WERI-Rb-1 (cell line): ENCODE measurements around the gene ITM2C.

Experiments
- DNase-seq: peaks from one replicate; pipeline ENCODE4 v3.0.0-alpha.2; 2020
- H3K27ac ChIP-seq: fragments of 250-450 bp; sonication (Bioruptor Pico); 2 replicates; pipeline ENCODE4 v1.5.1; 2020; ENCODE audit warnings: mild to moderate bottlenecking, moderate library complexity
- H3K27me3 ChIP-seq: fragments of 250-450 bp; sonication (Bioruptor Pico); 2 replicates; pipeline ENCODE4 v1.5.1; 2021; ENCODE audit warnings: mild to moderate bottlenecking, low read depth, moderate library complexity; ENCODE audit not compliant: insufficient read depth, severe bottlenecking
- H3K36me3 ChIP-seq: fragments of 250-450 bp; sonication (Bioruptor Pico); 2 replicates; pipeline ENCODE4 v1.5.1; 2020; ENCODE audit warnings: mild to moderate bottlenecking, moderate library complexity
- H3K4me3 ChIP-seq: 2 replicates; pipeline ENCODE4 v1.5.1; 2011; ENCODE audit warnings: low read depth, mild to moderate bottlenecking, control low read depth, low read length
- H3K9me3 ChIP-seq: fragments of 250-450 bp; sonication (Bioruptor Pico); 2 replicates; pipeline ENCODE4 v1.5.1; 2021; ENCODE audit warnings: mild to moderate bottlenecking, moderate library complexity; ENCODE audit not compliant: severe bottlenecking
- TF ChIP-seq, protein P1 (sequence below): IDR thresholded peaks from 2 replicates; pipeline ENCODE4 v1.5.1; 2011; ENCODE audit warnings: low read depth, mild to moderate bottlenecking, control low read depth, inconsistent platforms, low read length

The ITM2C gene

DNA sequence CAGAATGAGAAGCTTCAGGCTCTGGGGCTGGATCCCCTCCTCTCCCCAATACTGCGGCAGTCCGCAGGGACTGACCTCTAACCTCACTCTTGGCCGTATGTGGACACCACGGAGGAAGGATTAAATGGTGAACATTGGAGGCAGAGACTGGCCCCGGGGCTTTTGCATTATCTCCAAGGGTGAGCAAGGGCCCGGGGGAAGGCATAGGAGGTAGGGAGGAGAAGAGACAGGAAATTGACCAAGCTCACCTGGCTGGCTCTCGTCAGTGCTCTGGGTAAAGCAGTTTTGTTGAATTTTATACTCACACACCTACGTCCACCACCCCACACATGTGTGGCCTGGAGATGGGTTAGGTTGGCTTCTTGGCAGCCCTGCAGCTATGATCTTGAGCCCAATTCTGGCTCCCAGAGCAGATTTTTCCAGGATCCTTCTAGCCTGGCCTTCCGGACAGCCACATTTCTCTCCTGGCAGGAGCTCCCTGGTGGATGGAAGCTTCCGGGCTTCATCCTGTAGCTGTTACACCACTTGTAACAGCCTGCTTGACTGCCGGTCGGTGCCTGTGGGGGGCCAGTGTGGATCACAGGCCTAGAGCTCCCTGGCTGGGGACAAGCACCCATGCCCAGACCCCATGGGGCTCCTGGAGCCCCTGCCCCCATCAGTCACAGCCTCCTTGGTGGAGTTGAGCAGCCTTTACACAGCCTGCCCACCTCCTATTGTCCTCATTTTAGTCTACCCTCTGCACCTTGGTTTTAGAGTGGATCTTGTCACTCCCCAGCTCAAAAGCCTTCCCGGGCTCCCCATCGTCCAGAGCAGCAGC is 7.6 kb downstream of the ITM2C start:
- Histone ChIP-seq H3K27me3 (no peaks in the 10 kb centered on the region), H3K27ac (peak overlapping the region; percentile 92), H3K36me3 (peaks cover 61% of the 10 kb centered on the region), H3K9me3 (no peaks in the 10 kb centered on the region), H3K4me3 (no peak overlapping the region)
- DNase-seq: no peak
- TF ChIP-seq, protein P1, sequence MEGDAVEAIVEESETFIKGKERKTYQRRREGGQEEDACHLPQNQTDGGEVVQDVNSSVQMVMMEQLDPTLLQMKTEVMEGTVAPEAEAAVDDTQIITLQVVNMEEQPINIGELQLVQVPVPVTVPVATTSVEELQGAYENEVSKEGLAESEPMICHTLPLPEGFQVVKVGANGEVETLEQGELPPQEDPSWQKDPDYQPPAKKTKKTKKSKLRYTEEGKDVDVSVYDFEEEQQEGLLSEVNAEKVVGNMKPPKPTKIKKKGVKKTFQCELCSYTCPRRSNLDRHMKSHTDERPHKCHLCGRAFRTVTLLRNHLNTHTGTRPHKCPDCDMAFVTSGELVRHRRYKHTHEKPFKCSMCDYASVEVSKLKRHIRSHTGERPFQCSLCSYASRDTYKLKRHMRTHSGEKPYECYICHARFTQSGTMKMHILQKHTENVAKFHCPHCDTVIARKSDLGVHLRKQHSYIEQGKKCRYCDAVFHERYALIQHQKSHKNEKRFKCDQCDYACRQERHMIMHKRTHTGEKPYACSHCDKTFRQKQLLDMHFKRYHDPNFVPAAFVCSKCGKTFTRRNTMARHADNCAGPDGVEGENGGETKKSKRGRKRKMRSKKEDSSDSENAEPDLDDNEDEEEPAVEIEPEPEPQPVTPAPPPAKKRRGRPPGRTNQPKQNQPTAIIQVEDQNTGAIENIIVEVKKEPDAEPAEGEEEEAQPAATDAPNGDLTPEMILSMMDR: no peak

DNA sequence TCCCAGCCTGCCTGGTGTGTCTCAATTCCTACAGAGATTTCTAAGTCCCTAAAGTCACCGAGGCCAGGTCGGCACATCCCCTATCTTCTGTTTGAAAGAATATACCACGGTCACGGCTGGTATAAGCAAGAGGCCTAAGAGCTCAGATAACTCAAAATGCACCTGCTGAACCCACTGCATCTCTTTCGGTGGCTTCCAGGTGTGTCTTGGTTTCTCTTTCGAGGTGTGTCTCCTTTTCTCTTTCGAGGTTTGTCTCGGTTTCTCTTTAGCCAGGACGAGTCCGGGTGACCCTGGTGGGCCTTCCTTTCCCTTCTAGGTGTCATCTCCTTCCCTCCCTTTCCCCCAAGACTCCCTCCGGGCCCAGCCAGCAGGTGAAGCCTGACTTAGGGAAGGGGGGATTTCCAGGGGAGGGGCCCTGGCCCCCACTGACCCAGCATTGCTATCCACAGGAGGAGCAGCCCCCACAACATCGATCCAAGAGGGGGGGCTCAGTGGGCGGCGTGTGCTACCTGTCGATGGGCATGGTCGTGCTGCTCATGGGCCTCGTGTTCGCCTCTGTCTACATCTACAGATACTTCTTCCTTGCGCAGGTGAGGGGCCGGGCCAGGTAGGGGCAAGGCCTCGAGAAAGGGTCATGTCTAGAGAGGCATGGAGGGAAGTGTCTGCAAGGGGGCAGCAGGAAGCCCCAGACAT is 8.4 kb downstream of the ITM2C start:
- no peak for DNase-seq
- Histone ChIP-seq H3K27ac (no peak overlapping the region), H3K36me3 (peaks cover 68% of the 10 kb centered on the region)

DNA sequence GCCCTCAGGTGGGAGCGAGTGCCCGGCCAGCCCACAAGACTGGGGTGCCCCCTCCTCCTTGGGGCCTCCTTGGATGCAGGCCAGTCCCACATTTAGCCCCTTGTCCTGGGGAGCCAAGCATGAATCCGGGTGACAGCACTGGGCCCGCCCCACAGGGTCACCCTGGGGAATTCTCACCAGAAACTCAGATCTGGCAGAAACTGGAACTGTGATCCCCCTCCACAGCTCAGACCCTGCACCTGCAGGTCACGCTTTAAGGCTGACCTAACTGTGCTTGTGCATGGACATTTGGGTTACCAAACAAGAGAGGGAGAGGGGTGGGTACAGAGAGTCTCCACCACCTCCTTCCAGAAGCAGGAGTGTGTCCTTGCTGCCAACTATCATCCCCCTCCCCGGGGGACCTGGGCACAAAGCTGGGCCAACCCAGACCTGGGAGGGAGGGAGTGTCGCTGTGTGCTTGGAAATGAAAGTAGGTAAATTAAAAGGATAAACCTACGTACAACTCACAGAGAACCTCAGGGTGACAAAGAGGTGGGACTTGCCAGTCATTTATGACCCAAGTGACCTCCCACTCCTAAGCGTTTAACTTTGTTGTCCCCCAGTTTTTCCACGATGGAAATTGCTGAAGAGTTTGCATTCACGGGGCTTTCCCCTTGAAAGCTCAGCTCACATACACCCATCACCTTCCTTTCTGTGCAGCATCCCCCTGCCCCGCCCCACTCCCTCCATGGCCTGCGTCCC is 9.1 kb downstream of the ITM2C start:
- H3K27ac ChIP-seq: no peak overlapping the region

More for the DNA sequence above, 8.4 kb downstream of the ITM2C start:
- TF ChIP-seq, protein P1: no peak
- H3K27me3 ChIP-seq: no peaks in the 10 kb centered on the region
- no peaks in the 10 kb centered on the region for H3K9me3 ChIP-seq
- no peak overlapping the region for H3K4me3 ChIP-seq

DNA sequence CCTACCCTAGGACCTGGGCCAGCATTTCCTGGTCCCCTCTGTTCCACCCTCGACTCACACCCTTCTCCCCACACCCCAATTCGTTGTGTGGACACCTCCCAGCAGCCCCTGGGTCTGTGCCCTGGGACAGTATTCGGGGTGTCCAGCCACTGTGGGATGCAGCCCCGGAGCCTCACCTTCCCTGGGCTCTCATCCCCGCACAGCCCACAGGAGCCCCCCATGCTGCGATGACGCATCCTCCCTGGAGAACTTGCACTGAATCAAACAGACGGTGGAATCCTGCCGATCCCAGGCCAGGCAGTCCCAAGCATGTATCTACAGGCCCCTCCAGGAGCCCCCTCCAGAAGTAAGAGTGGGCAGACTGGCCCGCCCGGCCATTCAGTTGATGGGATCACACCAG is 9.7 kb downstream of the ITM2C start:
- no peak overlapping the region for H3K4me3 ChIP-seq
- H3K36me3 ChIP-seq: peaks cover 64% of the 10 kb centered on the region
- no peak overlapping the region for H3K27ac ChIP-seq
- TF ChIP-seq, protein P1: no peak
- no peak for DNase-seq
- no peaks in the 10 kb centered on the region for H3K27me3 ChIP-seq
- no peaks in the 10 kb centered on the region for H3K9me3 ChIP-seq

More for the DNA sequence above, 9.1 kb downstream of the ITM2C start:
- TF ChIP-seq, protein P1: no peak
- DNase-seq: no peak
- Histone ChIP-seq H3K4me3 (no peak overlapping the region), H3K27me3 (no peaks in the 10 kb centered on the region), H3K9me3 (no peaks in the 10 kb centered on the region), H3K36me3 (peaks cover 67% of the 10 kb centered on the region)

GRCh38 chr2:230874876-230875275 is 10.1 kb downstream of the ITM2C start:
- H3K9me3 ChIP-seq: no peaks in the 10 kb centered on the region
- H3K27me3 ChIP-seq: no peaks in the 10 kb centered on the region
- DNase-seq: no peak
- TF ChIP-seq, protein P1: no peak
- H3K4me3 ChIP-seq: no peak overlapping the region
- no peak overlapping the region for H3K27ac ChIP-seq
- H3K36me3 ChIP-seq: peaks cover 64% of the 10 kb centered on the region
